Measurements from ENCODE around the gene TRIM72. TPM values are rescaled to one million over a fixed set of nuclear protein-coding genes. Genes with fewer than 3 reads are reported as not detected.

TRIM72 gene
- total RNA-seq, 4 donors from 2014 or later = under 0.01 TPM; not detected in 3

- Histone ChIP-seq H3K27me3 (no peaks in the 10 kb centered on the region), H3K9me3 (no peaks in the 10 kb centered on the region), H3K4me1 (no peaks in the 10 kb centered on the region), H3K27ac (no peak overlapping the region), H3K36me3 (no peaks in the 10 kb centered on the region), H3K4me3 (no peak overlapping the region)
- TF ChIP-seq POLR2A (IDR thresholded peaks at IDR 0.05) = no peak
- TF ChIP-seq CTCF (IDR thresholded peaks at IDR 0.05) = no peak
- DNase-seq = no peak
- intact Hi-C loops (cut with DNase I; ENCODE audit: low total_unique reads) = no loop called here
Observed at GRCh38 chr16:31271621-31272190, 57.8 kb downstream of the TRIM72 start.

- H3K9me3 ChIP-seq = no peaks in the 10 kb centered on the region
- no peaks in the 10 kb centered on the region for H3K4me1 ChIP-seq
- no peaks in the 10 kb centered on the region for H3K27me3 ChIP-seq
- TF ChIP-seq CTCF (IDR thresholded peaks at IDR 0.05) = no peak
- no peak for TF ChIP-seq POLR2A (IDR thresholded peaks at IDR 0.05)
- H3K36me3 ChIP-seq = no peaks in the 10 kb centered on the region
- DNase-seq = no peak
- no peak overlapping the region for H3K4me3 ChIP-seq
- no peak overlapping the region for H3K27ac ChIP-seq
- intact Hi-C loops (cut with DNase I; ENCODE audit: low total_unique reads) = no loop called here
Observed at GRCh38 chr16:31273187-31273586, 59.3 kb downstream of the TRIM72 start.

GRCh38 chr16:31273676-31274075, 59.8 kb downstream of the TRIM72 start:
- Histone ChIP-seq H3K27ac (no peak overlapping the region), H3K4me3 (no peak overlapping the region), H3K36me3 (no peaks in the 10 kb centered on the region), H3K9me3 (no peaks in the 10 kb centered on the region), H3K27me3 (no peaks in the 10 kb centered on the region), H3K4me1 (no peaks in the 10 kb centered on the region)
- intact Hi-C loops (cut with DNase I; ENCODE audit: low total_unique reads) = no loop called here
- no peak for DNase-seq
- no peak for TF ChIP-seq CTCF (IDR thresholded peaks at IDR 0.05)
- no peak for TF ChIP-seq POLR2A (IDR thresholded peaks at IDR 0.05)

GRCh38 chr16:31274831-31275816, 61.2 kb downstream of the TRIM72 start:
- no peak for DNase-seq
- Histone ChIP-seq H3K4me1 (no peaks in the 10 kb centered on the region), H3K36me3 (no peaks in the 10 kb centered on the region), H3K27ac (no peak overlapping the region), H3K27me3 (no peaks in the 10 kb centered on the region), H3K9me3 (no peaks in the 10 kb centered on the region), H3K4me3 (no peak overlapping the region)
- no peak for TF ChIP-seq POLR2A (IDR thresholded peaks at IDR 0.05)
- TF ChIP-seq CTCF (IDR thresholded peaks at IDR 0.05) = no peak
- intact Hi-C loops (cut with DNase I; ENCODE audit: low total_unique reads) = no loop called here

GRCh38 chr16:31276600-31276999, 62.7 kb downstream of the TRIM72 start:
- intact Hi-C loops (cut with DNase I; ENCODE audit: low total_unique reads) = no loop called here
- Histone ChIP-seq H3K4me3 (no peak overlapping the region), H3K4me1 (no peaks in the 10 kb centered on the region), H3K27ac (no peak overlapping the region), H3K27me3 (no peaks in the 10 kb centered on the region), H3K36me3 (no peaks in the 10 kb centered on the region), H3K9me3 (no peaks in the 10 kb centered on the region)
- no peak for DNase-seq
- no peak for TF ChIP-seq POLR2A (IDR thresholded peaks at IDR 0.05)

Measured in uterus (tissue), 4 donors.